PC-3 (cell line): ENCODE results near the gene PFKFB2. TPM values are rescaled to one million over a fixed set of nuclear protein-coding genes. Genes with fewer than 3 reads are reported as not detected.

Experiments used
- ATAC-seq: fragments of 200-7000 bp; cut with Tn5 transposase; 2 replicates; pipeline ENCODE4 v1.9.1; 2020; ENCODE audit warnings: mild to moderate bottlenecking, moderate library complexity
- BruUV-seq: library from RNA; stranded (reverse); fragments of 400-500 nt; replicated peaks from 2 replicates; lab custom pipeline; 2021; lab: Mats Ljungman, UMichigan
- CTCF ChIA-PET: fragments of 300-600 bp; sonication (Branson Sonifier 250); formaldehyde crosslinking; loops from one replicate; lab custom pipeline; 2022; ENCODE audit warnings: antibody characterized with exemption; lab: Charles Lee
- POLR2A ChIA-PET: fragments of 300-600 bp; sonication (Branson Sonifier 250); formaldehyde crosslinking; loops from one replicate; lab custom pipeline; 2022; ENCODE audit warnings: antibody characterized with exemption; ENCODE audit not compliant: unreplicated experiment; lab: Charles Lee
- DNase-seq: peaks from one replicate; pipeline ENCODE4 v3.0.0-alpha.2; 2015
- H2AFZ ChIP-seq: fragments of 300-600 bp; sonication (generic); 2 replicates; pipeline ENCODE4 v1.6.0; 2016; ENCODE audit warnings: antibody characterized with exemption, low read length
- H3F3A ChIP-seq: fragments of 300-600 bp; sonication (generic); one replicate; pipeline ENCODE4 v1.6.0; 2017; ENCODE audit warnings: antibody characterized with exemption, low read length, control low read depth, mild to moderate bottlenecking; ENCODE audit not compliant: unreplicated experiment
- H3K27ac ChIP-seq: fragments of 300-600 bp; sonication (generic); 2 replicates; pipeline ENCODE4 v1.5.1; 2016; ENCODE audit warnings: mild to moderate bottlenecking, low read length
- H3K27me3 ChIP-seq: fragments of 300-600 bp; sonication (generic); 2 replicates; pipeline ENCODE4 v1.6.1; 2016; ENCODE audit warnings: low read length, mixed read lengths
- H3K36me3 ChIP-seq: fragments of 300-600 bp; sonication (generic); 2 replicates; pipeline ENCODE4 v1.6.1; 2016; ENCODE audit warnings: low read depth, mixed run types, low read length, mixed read lengths
- H3K4me1 ChIP-seq: fragments of 300-600 bp; sonication (generic); 2 replicates; pipeline ENCODE4 v1.5.1; 2016; ENCODE audit warnings: low read length; ENCODE audit not compliant: insufficient read depth
- H3K4me2 ChIP-seq: fragments of 300-600 bp; sonication (generic); 2 replicates; pipeline ENCODE4 v1.6.0; 2016; ENCODE audit warnings: low read length
- H3K4me3 ChIP-seq: fragments of 300-600 bp; sonication (generic); 2 replicates; pipeline ENCODE4 v1.5.1; 2016; ENCODE audit warnings: mild to moderate bottlenecking, low read length, mixed read lengths
- H3K79me2 ChIP-seq: fragments of 300-600 bp; sonication (generic); 2 replicates; pipeline ENCODE4 v1.6.1; 2017; ENCODE audit warnings: low read length, mixed read lengths
- H3K9ac ChIP-seq: fragments of 300-600 bp; sonication (generic); 2 replicates; pipeline ENCODE4 v1.6.0; 2016; ENCODE audit warnings: mild to moderate bottlenecking, low read length
- H3K9me2 ChIP-seq: fragments of 300-600 bp; sonication (generic); replicated peaks from 2 replicates; pipeline ENCODE4 v1.6.1; 2016; ENCODE audit warnings: mixed run types, low read length, mixed read lengths
- H3K9me3 ChIP-seq: fragments of 300-600 bp; sonication (generic); 2 replicates; pipeline ENCODE4 v1.6.1; 2016; ENCODE audit warnings: low read length, mixed read lengths
- H4K20me1 ChIP-seq: fragments of 300-600 bp; sonication (generic); 2 replicates; pipeline ENCODE4 v1.6.1; 2016; ENCODE audit warnings: low read length, mixed read lengths
- CTCF ChIP-seq: fragments of 300-600 bp; sonication (generic); conservative IDR thresholded peaks from 2 replicates; pipeline ENCODE4 v1.5.1; 2017; ENCODE audit warnings: antibody characterized with exemption, low read depth, mild to moderate bottlenecking, low read length
- EZH2 ChIP-seq: fragments of 300-600 bp; sonication (generic); IDR thresholded peaks from one replicate; pipeline ENCODE4 v1.6.1; 2017; ENCODE audit warnings: antibody characterized with exemption, mild to moderate bottlenecking, low read length; ENCODE audit not compliant: unreplicated experiment
- EZH2phosphoT487 ChIP-seq: fragments of 300-600 bp; sonication (generic); IDR thresholded peaks from 2 replicates; pipeline ENCODE4 v1.6.1; 2018; ENCODE audit warnings: mild to moderate bottlenecking, antibody characterized with exemption, low read length, borderline replicate concordance
- intact Hi-C: fragments of 100-400 bp; cut with micrococcal nuclease; formaldehyde crosslinking; loops from 2 replicates; pipeline ENCODE4 v1.9.0; 2023
- total RNA-seq: library from RNA; depleted of rRNA; stranded (reverse); fragments of >200 nt; gene quantifications from 2 replicates; pipeline ENCODE4 v1.2.3, GENCODE V29; 2014

The PFKFB2 gene
- total RNA-seq, 1 experiment from 2014 or later: 48.6 TPM

- H3K9me3 ChIP-seq: no peaks in the 10 kb centered on the region
- H3K36me3 ChIP-seq: peaks cover 88% of the 10 kb centered on the region
- no peaks in the 10 kb centered on the region for H3K79me2 ChIP-seq
- DNase-seq (no peak), ATAC-seq (no peak)
- no peak overlapping the region for H3K4me3 ChIP-seq
- BruUV-seq: no TSS peak
- H3K9ac ChIP-seq: no peak overlapping the region
- no peak overlapping the region for H2AFZ ChIP-seq
- no peaks in the 10 kb centered on the region for H3K4me1 ChIP-seq
- H3K27me3 ChIP-seq: no peaks in the 10 kb centered on the region
- H3K27ac ChIP-seq: no peak overlapping the region
- POLR2A ChIA-PET: no interaction called here
- CTCF ChIA-PET: no interaction called here
- no peak overlapping the region for H3K4me2 ChIP-seq
- H3K9me2 ChIP-seq: no peaks in the 10 kb centered on the region
- H3F3A ChIP-seq: no peaks in the 10 kb centered on the region
- no peaks in the 10 kb centered on the region for H4K20me1 ChIP-seq
- TF ChIP-seq EZH2: no peak
- TF ChIP-seq EZH2phosphoT487: no peak
- TF ChIP-seq CTCF: no peak
- intact Hi-C loops: no loop called here
These were observed 14.6 kb downstream of the PFKFB2 start for GRCh38 chr1:207067665-207068064.

- Histone ChIP-seq H3K4me2 (no peak overlapping the region), H3K9me2 (no peaks in the 10 kb centered on the region), H3K9ac (no peak overlapping the region), H3K4me3 (no peak overlapping the region), H3K27me3 (no peaks in the 10 kb centered on the region), H2AFZ (no peak overlapping the region), H3K4me1 (peaks cover 10% of the 10 kb centered on the region), H3F3A (no peaks in the 10 kb centered on the region), H3K9me3 (no peaks in the 10 kb centered on the region), H3K79me2 (no peaks in the 10 kb centered on the region), H3K27ac (no peak overlapping the region), H4K20me1 (no peaks in the 10 kb centered on the region), H3K36me3 (peaks cover 77% of the 10 kb centered on the region)
- intact Hi-C loops: no loop called here
- ChIA-PET CTCF (no interaction called here), POLR2A (interaction anchor here (0.7 kb wide), 1 partner anchor 265 kb away, joined by 6 read pairs; no protein-coding TSS in a partner anchor)
- DNase-seq: no peak
- ATAC-seq: no peak
- BruUV-seq: no TSS peak
- TF ChIP-seq EZH2 (no peak), CTCF (no peak), EZH2phosphoT487 (no peak)
These were observed 16.0 kb downstream of the PFKFB2 start for GRCh38 chr1:207069061-207069460.

GRCh38 chr1:207069858-207070506 is 16.9 kb downstream of the PFKFB2 start:
- Histone ChIP-seq H2AFZ (no peak overlapping the region), H3K27me3 (no peaks in the 10 kb centered on the region), H3K4me1 (peaks cover 16% of the 10 kb centered on the region), H3K9ac (no peak overlapping the region), H3K9me2 (no peaks in the 10 kb centered on the region), H3F3A (peaks cover 6% of the 10 kb centered on the region), H3K27ac (no peak overlapping the region), H3K36me3 (peaks cover 76% of the 10 kb centered on the region), H4K20me1 (no peaks in the 10 kb centered on the region), H3K4me2 (no peak overlapping the region), H3K4me3 (no peak overlapping the region), H3K9me3 (no peaks in the 10 kb centered on the region), H3K79me2 (no peaks in the 10 kb centered on the region)
- BruUV-seq: no TSS peak
- no peak for ATAC-seq
- ChIA-PET POLR2A (no interaction called here), CTCF (no interaction called here)
- no peak for DNase-seq
- TF ChIP-seq EZH2phosphoT487 (no peak), CTCF (no peak), EZH2 (no peak)
- intact Hi-C loops: no loop called here
